ENCODE data around the gene LIF.

DNA sequence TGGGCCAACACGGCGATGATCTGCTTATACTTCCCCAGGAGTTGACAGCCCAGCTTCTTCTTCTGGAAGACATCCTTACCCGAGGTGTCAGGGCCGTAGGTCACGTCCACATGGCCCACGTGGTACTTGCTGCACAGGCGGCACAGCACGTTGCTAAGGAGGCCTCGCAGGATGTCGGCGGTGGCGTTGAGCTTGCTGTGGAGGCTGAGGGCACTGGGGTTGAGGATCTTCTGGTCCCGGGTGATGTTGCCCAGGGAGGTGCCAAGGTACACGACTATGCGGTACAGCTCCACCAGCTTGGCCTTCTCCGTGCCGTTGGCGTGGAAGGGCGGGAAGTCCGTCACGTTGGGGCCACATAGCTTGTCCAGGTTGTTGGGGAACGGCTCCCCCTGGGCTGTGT is 2.9 kb downstream of the LIF start:
- TF ChIP-seq, protein P1, sequence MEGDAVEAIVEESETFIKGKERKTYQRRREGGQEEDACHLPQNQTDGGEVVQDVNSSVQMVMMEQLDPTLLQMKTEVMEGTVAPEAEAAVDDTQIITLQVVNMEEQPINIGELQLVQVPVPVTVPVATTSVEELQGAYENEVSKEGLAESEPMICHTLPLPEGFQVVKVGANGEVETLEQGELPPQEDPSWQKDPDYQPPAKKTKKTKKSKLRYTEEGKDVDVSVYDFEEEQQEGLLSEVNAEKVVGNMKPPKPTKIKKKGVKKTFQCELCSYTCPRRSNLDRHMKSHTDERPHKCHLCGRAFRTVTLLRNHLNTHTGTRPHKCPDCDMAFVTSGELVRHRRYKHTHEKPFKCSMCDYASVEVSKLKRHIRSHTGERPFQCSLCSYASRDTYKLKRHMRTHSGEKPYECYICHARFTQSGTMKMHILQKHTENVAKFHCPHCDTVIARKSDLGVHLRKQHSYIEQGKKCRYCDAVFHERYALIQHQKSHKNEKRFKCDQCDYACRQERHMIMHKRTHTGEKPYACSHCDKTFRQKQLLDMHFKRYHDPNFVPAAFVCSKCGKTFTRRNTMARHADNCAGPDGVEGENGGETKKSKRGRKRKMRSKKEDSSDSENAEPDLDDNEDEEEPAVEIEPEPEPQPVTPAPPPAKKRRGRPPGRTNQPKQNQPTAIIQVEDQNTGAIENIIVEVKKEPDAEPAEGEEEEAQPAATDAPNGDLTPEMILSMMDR (IDR thresholded peaks at IDR 0.05): no peak
- TF ChIP-seq MYC (IDR thresholded peaks at IDR 0.05; ENCODE audit: borderline replicate concordance, low read length) (no peak), NR3C1 (IDR thresholded peaks at IDR 0.05) (no peak), GATA3 (IDR thresholded peaks at IDR 0.05; ENCODE audit: borderline replicate concordance) (no peak), NFE2L2 (conservative IDR thresholded peaks at IDR 0.05; ENCODE audit: low read length) (no peak), ZC3H11A (IDR thresholded peaks at IDR 0.05) (no peak)
- TF ChIP-seq, protein P2, sequence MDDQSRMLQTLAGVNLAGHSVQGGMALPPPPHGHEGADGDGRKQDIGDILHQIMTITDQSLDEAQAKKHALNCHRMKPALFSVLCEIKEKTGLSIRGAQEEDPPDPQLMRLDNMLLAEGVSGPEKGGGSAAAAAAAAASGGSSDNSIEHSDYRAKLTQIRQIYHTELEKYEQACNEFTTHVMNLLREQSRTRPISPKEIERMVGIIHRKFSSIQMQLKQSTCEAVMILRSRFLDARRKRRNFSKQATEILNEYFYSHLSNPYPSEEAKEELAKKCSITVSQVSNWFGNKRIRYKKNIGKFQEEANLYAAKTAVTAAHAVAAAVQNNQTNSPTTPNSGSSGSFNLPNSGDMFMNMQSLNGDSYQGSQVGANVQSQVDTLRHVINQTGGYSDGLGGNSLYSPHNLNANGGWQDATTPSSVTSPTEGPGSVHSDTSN (IDR thresholded peaks at IDR 0.05): no peak

All from A549 (cell line).